ENCODE results near the gene CLCN1. TPM values are rescaled to one million over a fixed set of nuclear protein-coding genes. Genes with fewer than 3 reads are reported as not detected.
A peak's percentile ranks its signal among the peaks of the same experiment; 100 is the strongest.

Gene CLCN1
- total RNA-seq, 1 experiment from 2014 or later: 0.13 TPM

DNA sequence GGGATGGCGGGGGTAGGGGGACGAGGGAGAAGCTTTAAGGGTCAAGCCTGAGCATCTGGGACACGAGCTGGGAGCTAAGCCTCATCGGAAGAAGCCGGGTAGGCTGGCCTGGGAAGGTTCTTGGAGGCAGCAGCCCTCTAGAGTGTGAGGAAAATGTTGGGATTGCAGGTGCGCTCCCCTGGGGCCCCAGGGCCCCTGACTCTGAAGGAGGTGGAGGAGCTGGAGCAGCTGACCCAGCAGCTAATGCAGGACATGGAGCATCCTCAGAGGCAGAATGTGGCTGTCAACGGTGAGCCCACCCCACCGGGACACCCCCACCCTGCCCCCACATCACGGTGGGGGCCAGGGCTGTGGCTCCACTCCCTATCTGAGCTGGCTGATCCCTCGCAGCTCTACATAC is 72.1 kb downstream of the CLCN1 start:
- no peak overlapping the region for H4K91ac ChIP-seq (ENCODE audit: insufficient read length, low read depth, low read length)
- TF ChIP-seq, protein P1, sequence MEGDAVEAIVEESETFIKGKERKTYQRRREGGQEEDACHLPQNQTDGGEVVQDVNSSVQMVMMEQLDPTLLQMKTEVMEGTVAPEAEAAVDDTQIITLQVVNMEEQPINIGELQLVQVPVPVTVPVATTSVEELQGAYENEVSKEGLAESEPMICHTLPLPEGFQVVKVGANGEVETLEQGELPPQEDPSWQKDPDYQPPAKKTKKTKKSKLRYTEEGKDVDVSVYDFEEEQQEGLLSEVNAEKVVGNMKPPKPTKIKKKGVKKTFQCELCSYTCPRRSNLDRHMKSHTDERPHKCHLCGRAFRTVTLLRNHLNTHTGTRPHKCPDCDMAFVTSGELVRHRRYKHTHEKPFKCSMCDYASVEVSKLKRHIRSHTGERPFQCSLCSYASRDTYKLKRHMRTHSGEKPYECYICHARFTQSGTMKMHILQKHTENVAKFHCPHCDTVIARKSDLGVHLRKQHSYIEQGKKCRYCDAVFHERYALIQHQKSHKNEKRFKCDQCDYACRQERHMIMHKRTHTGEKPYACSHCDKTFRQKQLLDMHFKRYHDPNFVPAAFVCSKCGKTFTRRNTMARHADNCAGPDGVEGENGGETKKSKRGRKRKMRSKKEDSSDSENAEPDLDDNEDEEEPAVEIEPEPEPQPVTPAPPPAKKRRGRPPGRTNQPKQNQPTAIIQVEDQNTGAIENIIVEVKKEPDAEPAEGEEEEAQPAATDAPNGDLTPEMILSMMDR (conservative IDR thresholded peaks at IDR 0.05): no peak
- no peaks in the 10 kb centered on the region for H3K23me2 ChIP-seq (ENCODE audit: insufficient read length, low read depth, low read length, poor library complexity, severe bottlenecking)
- H2BK20ac ChIP-seq (ENCODE audit: low read depth, low read length, poor library complexity, severe bottlenecking): no peak overlapping the region
- H3K4ac ChIP-seq (ENCODE audit: low read depth, low read length): no peak overlapping the region
- no peaks in the 10 kb centered on the region for H3K79me1 ChIP-seq (ENCODE audit: insufficient read depth, low read depth, low read length, poor library complexity, severe bottlenecking)
- DNase-seq: no peak
- Mint-ChIP-seq H3K4me1 (peaks cover 5 to 7% of the 10 kb centered on the region in 2 experiments), H3K9me3 (no peaks in the 10 kb centered on the region), H3K36me3 (ENCODE audit: insufficient read depth in 1 of 3, low read depth in 3 of 3) (peaks cover 29 to 53% (median 47%) of the 10 kb centered on the region in 3 experiments), H3K27me3 (ENCODE audit: low read depth) (no peaks in the 10 kb centered on the region; the same call in 1 of the 2 replicates), H3K4me3 (no peak overlapping the region), H3K27ac (peak overlapping the region in 2 of 3 experiments; percentile 43 to 82; a peak in 2 of 7 replicates)
- H2BK15ac ChIP-seq (ENCODE audit: low read depth, low read length): no peak overlapping the region
- H3K4me2 ChIP-seq (ENCODE audit: insufficient read depth, insufficient read length, low read length): no peak overlapping the region
- H4K5ac ChIP-seq (ENCODE audit: insufficient read length, low read depth, low read length): no peak overlapping the region
- no peak overlapping the region for H3K9ac ChIP-seq (ENCODE audit: extremely low read depth, insufficient read length, low read length)
- WGBS (ENCODE audit: extremely low coverage, insufficient read length, low lambda C conversion rate): no CpG with 5 or more reads among the region's 10 CpGs
- H4K8ac ChIP-seq (replicated peaks; ENCODE audit: insufficient read length, low read depth, low read length): no peak overlapping the region
- H3K4me1 ChIP-seq (ENCODE audit: insufficient read depth, low read length): no peaks in the 10 kb centered on the region; the same call in 1 of the 2 replicates
- H3K56ac ChIP-seq (ENCODE audit: insufficient read length, low read depth, low read length): no peak overlapping the region
- H3K27ac ChIP-seq (ENCODE audit: insufficient read length, low read depth, low read length): no peak overlapping the region
- H2AK5ac ChIP-seq (ENCODE audit: insufficient read length, low read length): no peak overlapping the region
- H4K20me1 ChIP-seq (ENCODE audit: control insufficient read depth, insufficient read depth, insufficient read length): peaks cover 2% of the 10 kb centered on the region
- H3K14ac ChIP-seq (ENCODE audit: insufficient read depth, low read length): no peak overlapping the region
- peaks cover 8% of the 10 kb centered on the region; the same call in 1 of the 2 replicates for H3K79me2 ChIP-seq (ENCODE audit: insufficient read depth, low read length)
- no peak overlapping the region for H2BK5ac ChIP-seq (ENCODE audit: insufficient read length, low read length)
- H3T11ph ChIP-seq (ENCODE audit: low read length): no peak overlapping the region
- no peak overlapping the region for H2AFZ ChIP-seq (ENCODE audit: low read length)
- no peaks in the 10 kb centered on the region for H3K9me3 ChIP-seq (ENCODE audit: control insufficient read depth, low read depth, low read length)
- H2BK12ac ChIP-seq (ENCODE audit: insufficient read length, low read depth, low read length): no peak overlapping the region
- no peak overlapping the region for H2BK120ac ChIP-seq (ENCODE audit: low read depth, low read length, poor library complexity, severe bottlenecking)
- no peak overlapping the region for H3K18ac ChIP-seq (ENCODE audit: insufficient read length, low read depth, low read length)
- H3K23ac ChIP-seq (ENCODE audit: insufficient read length, low read depth, low read length): no peak overlapping the region
- no peaks in the 10 kb centered on the region for H3K27me3 ChIP-seq (ENCODE audit: insufficient read depth, low read length)
